Measurements from ENCODE around the gene YIPF6.
A peak's percentile ranks its signal among the peaks of the same experiment; 100 is the strongest.
"Not testable (repeated sequence)": the region's sequence is repeated elsewhere in the genome, so short reads cannot be mapped to it uniquely, and the experiment has no call there.

The YIPF6 gene

GRCh38 chrX:68498508-68499379, at the start of gene YIPF6:
Gene YIPF6 (plus strand): TSS chrX:68499051. CDS start chrX:68499067, 16 bp downstream.
- DNase-seq (ENCODE audit: low read depth): no peak

DNA sequence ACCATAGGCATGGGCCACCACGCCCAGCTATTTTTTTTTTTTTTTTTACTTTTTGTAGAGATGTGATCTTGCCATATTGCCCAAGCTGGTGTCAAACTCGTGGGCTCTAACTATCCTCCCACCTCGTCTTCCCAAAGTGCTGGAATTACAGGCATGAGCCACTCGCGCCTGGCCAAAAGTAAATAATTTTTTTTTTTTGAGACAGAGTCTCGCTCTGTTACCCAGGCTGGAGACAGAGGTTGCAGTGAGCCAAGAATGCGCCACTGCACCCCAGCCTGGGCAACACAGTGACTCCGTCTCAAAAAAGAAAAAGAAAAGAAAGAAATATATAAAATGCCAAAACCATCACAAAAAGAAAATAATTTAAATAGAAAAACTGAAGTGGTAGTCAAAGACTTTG, 47.1 kb upstream of the YIPF6 start:
- DNase-seq (ENCODE audit: low read depth): no peak

DNA sequence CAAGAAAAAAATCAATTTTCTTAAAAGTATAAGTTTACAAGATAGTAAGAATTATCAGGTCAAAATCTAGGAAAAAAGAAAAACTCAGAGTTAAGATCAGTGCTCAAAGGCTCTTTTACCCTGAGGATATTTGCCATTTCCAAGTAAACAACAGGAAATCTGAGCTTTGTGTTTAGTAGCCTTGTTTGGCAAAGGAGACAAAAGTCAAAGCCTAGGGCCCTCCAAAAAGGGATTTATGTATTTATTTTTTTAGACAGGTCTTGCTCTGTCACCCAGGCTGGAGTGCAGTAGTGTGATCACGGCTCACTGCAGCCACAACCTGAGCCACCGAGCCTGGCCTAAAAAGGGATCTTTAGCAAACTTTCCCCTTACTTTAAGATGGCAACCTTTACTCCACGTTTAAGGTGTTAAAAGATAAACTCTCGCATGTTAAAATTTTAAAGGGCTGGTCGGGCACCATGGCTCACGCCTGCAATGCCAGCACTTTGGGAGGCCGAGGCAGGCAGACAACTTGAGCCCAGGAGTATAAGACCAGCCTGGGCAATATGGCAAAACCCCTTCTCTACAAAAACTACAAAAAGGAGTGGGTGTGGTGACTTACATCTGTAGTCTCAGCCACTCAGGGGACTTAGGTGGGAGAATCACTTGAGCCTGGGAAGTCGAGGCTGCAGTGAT, 44.2 kb upstream of the YIPF6 start:
- DNase-seq (ENCODE audit: low read depth): no peak

GRCh38 chrX:68455151-68455510, 43.7 kb upstream of the YIPF6 start:
- no peak for DNase-seq (ENCODE audit: low read depth)

DNA sequence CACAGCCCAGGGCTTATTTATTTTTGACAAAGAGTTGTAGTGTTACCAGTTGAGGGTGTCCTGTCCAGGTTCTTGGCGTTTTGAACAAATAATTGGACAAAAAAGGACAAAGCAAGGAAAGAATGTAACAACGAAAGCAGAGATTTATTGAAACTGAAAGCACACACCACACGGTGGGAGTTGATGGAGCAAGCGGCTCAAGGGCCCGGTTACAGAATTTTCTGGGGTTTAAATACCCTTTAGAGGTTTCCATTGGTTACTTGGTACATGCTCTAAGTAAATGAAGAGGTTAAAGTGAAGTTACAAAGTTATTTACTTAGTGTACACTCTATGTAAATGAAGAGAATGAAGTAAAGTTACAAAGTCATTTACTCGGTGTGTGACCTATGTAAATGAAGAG, 37.8 kb upstream of the YIPF6 start:
- no peak for DNase-seq (ENCODE audit: low read depth)

DNA sequence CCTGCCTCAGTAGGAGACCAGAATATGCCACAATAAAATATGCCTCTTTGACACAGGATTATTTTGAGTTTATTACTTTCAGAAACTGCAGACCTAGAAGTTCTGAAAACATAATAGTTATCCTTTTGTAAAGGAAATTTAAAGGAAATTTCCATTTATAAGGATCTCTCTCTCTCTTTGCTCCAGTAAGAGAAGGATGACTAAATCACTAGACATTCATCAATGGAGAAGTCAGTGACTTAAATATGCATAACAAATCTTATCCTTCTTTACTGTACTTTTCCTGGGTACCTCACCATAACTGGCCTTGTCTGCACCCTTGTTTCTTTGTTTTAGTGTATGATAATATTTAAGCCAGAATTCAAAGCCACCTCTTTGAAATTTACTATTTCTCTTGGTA, 37.3 kb upstream of the YIPF6 start:
- no peak for DNase-seq (ENCODE audit: low read depth)

GRCh38 chrX:68462197-68462596, 36.7 kb upstream of the YIPF6 start:
- peak; percentile 56 for DNase-seq (ENCODE audit: low read depth)

DNA sequence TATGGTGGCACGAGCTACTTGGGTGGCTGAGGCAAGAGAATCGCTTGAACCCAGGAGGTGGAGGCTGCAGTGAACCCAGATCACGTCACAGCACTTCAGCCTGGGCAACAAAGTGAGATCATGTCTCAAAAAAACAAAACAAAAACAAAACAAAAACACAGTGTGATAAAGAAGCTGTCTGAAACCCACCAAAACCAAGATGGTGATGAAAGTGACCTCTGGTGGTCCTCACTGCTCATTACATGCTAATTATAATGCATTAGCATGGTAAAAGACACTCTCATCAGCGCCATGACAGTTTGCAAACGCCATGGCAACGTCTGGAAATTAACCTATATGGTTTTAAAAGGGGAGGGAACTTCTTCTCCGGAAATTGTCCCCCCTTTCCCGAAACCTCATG, 36.2 kb upstream of the YIPF6 start:
- peak; percentile 49 for DNase-seq (ENCODE audit: low read depth)

GRCh38 chrX:68463880-68464279, 35.0 kb upstream of the YIPF6 start:
- no peak for DNase-seq (ENCODE audit: low read depth)

DNA sequence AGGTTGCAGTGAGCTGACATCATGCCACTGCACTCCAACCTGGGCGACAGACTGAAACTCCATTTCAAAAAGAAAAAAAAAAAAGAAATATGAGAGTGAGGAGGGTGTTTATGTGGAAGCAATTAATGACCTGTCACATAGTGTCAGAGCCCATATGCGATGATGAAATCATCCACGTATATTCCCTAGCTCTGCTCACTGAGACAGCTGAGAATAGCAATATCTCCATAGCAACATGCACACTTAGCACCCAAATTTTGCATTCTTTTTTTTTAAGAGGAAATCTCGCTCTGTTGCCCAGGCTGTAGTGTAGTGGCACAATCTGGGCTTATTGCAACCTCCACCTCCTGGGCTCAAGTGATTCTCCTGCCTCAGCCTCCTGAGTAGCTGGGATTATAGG, 34.1 kb upstream of the YIPF6 start:
- no peak for DNase-seq (ENCODE audit: low read depth)

DNA sequence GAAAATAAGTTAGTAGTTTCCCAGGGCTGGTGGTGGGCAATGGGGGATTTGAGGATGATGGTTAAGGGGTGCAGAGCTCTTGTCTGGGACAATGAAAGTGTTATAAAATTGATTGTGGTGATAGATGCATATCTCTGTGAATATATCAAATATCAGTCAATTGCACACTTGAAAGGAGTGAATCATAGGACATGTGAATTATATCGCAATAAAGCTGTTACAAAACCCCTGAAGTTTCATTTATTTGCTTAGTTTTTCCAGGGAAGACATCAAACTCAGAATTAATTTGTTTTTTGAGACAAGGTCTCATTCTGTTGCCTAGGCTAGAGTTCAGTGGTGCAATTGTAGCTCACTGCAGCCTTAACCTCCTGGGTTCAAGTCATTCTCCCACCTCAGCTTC, 17.9 kb upstream of the YIPF6 start:
- DNase-seq (ENCODE audit: low read depth): no peak

DNA sequence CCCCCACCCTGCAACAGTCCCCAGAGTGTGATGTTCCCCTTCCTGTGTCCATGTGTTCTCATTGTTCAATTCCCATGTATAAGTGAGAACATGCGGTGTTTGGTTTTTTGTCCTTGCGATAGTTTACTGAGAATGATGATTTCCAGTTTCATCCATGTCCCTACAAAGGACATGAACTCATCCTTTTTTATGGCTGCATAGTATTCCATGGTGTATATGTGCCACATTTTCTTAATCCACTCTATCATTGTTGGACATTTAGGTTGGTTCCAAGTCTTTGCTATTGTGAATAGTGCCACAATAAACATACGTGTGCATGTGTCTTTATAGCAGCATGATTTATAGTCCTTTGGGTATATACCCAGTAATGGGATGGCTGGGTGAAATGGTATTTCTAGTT, 12.7 kb upstream of the YIPF6 start:
- not testable (repeated sequence) for DNase-seq (ENCODE audit: low read depth)

- no peak for DNase-seq (ENCODE audit: low read depth)
These were observed 11.6 kb upstream of the YIPF6 start for GRCh38 chrX:68487254-68487653.

DNA sequence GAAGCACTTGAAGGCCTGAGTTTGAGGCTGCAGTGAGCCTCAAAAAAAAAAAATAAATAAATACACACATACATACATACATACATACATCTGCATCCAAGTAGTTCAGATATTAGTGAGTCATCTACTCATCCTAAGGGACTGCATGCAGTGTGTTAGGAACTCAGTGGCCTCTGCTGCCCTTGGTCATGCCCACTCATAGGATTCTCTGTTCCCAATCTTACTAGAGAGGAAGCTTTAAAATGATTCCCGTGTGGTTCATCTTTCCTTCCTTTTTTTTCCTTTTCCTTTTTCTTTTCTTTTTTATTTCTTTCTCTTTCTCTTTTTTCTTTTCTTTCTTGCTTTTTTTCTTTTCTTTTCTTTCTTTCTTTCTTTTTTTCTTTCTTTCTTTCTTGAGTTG, 10.9 kb upstream of the YIPF6 start:
- DNase-seq (ENCODE audit: low read depth): no peak

GRCh38 chrX:68488657-68489056, 10.2 kb upstream of the YIPF6 start:
- DNase-seq (ENCODE audit: low read depth): no peak

DNA sequence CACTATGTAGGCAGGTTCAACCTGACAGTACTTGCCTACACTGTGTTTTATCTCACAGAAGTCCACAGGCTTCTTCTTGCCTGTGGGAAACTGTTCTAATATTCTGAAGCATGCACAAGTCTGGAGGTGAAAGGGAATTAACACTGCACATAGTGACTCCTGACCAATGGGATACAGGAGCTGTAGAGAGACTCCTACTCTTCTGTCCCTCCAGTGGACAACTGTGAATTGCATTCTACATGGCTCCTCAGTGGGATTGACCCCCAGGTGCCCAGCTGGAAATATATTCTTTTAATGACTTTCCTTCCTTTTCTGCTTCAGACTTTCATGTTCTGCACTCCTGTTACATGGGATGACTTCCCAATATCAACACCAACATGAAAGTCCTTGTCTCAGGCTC, 8.2 kb upstream of the YIPF6 start:
- DNase-seq (ENCODE audit: low read depth): no peak

- no peak for DNase-seq (ENCODE audit: low read depth)
These were observed 6.3 kb upstream of the YIPF6 start for GRCh38 chrX:68492583-68492982.

DNA sequence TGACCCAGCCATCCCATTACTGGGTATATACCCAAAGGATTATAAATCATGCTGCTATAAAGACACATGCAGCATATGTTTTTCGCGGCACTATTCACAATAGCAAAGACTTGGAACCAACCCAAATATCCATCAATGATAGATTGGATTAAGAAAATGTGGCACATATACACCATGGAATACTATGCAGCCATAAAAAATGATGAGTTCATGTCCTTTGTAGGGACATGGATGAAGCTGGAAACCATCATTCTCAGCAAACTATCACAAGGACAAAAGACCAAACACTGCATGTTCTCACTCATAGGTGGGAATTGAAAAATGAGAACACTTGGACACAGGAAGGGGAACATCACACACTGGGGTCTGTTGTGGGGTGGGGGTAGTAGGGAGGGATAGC, 5.1 kb upstream of the YIPF6 start:
- not testable (repeated sequence) for DNase-seq (ENCODE audit: low read depth)

GRCh38 chrX:68498044-68498507, 775 bp upstream of the YIPF6 start:
- no peak for DNase-seq (ENCODE audit: low read depth)

DNA sequence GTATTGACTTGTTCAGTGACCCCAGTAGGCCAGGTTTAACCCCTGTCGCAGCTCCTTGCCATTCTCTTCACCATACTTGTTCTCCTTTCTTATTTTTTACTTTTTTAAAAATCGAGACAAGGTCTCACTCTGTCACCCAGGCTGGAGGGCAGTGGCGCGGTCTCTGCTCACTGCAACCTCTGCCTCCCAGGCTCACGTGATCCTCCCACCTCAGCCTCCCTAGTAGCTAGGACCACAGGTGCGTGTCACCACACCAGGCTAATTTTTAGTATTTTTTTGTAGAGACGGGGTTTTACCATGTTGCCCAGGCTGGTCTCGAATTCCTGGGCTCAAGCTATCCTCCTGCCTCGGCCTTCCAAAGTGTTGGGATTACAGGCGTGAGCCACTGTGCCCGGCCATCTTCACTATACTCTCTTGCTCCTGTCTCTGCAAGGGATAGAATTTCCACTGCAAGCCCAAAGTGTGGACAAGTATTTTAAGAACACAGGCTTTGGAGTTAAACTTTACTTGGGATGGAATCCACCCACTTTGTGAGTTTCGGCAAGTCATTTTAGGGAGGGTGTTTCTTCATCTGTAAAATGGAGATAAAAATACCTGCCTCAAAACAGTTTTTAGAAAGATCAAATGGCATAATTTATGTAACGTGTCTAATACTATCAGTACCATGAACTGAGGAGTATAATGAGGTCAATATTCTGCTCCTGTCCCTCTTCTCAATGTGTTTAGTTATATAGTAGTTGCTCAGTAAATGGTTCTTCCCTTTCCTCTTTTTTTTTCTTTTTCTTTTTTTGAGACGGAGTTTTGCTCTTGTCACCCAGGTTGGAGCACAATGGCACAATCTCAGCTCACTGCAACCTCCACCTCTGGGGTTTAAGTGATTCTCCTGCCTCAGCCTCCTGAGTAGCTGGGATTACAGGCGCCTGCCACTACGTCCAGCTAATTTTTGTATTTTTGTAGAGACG, 973 bp downstream of the YIPF6 start:
- no peak for DNase-seq (ENCODE audit: low read depth)

- no peak for DNase-seq (ENCODE audit: low read depth)
These were observed 5.2 kb downstream of the YIPF6 start for GRCh38 chrX:68503836-68504636.

DNA sequence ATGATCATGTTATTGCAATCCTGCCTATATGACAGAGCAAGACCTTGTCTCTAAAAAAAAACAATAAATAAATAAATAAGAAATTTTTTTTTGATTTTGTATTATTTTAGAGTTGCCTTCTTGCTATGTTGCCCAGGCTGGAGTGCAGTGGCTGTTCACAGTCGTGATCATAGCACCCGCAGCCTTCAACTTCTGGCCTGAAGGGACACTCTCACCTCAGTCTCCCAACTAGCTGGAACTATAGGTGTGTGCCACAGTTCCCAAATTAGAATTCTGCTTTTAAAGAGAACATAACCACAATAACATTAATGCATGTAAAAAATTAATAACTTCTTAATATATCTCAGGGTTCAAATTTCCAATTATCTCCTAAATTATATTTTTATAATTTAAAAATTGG, 7.8 kb downstream of the YIPF6 start:
- DNase-seq (ENCODE audit: low read depth): no peak

All from HS-27A (cell line).